Activated effector memory CD4-positive, alpha-beta T cell treated with Interleukin-2 at 50 U/mL for 16 hours (primary cell): Measurements from ENCODE around the gene LBX2.
A peak's percentile ranks its signal among the peaks of the same experiment; 100 is the strongest.
"Not testable (repeated sequence)": the region's sequence is repeated elsewhere in the genome, so short reads cannot be mapped to it uniquely, and the experiment has no call there.

Experiments
- DNase-seq: peaks from one replicate; pipeline ENCODE4 v3.0.0-alpha.2; 2020

LBX2 gene

GRCh38 chr2:74503506-74504475, 4.4 kb upstream of the LBX2 start:
- DNase-seq = no peak

- DNase-seq = no peak
Measured at GRCh38 chr2:74502720-74503505, 3.5 kb upstream of the LBX2 start.

- no peak for DNase-seq
Measured at GRCh38 chr2:74502147-74502719, 2.8 kb upstream of the LBX2 start.

GRCh38 chr2:74501335-74502071, 2.1 kb upstream of the LBX2 start:
- no peak for DNase-seq

- DNase-seq = no peak
Measured at GRCh38 chr2:74500578-74500946, 1.2 kb upstream of the LBX2 start.

GRCh38 chr2:74499940-74500577, 656 bp upstream of the LBX2 start:
- no peak for DNase-seq

- no peak for DNase-seq
Measured at GRCh38 chr2:74498500-74499266, 720 bp downstream of the LBX2 start.

- no peak for DNase-seq
Measured at GRCh38 chr2:74497777-74498499, 1.5 kb downstream of the LBX2 start.

GRCh38 chr2:74496997-74497776, 2.2 kb downstream of the LBX2 start:
- no peak for DNase-seq

GRCh38 chr2:74495440-74495839, 4.0 kb downstream of the LBX2 start:
- no peak for DNase-seq

- no peak for DNase-seq
Measured at GRCh38 chr2:74493546-74493945, 5.9 kb downstream of the LBX2 start.

- DNase-seq = no peak
Measured at GRCh38 chr2:74491648-74492544, 7.5 kb downstream of the LBX2 start.

- DNase-seq = no peak
Measured at GRCh38 chr2:74489906-74490305, 9.5 kb downstream of the LBX2 start.

GRCh38 chr2:74488643-74489481, 10.5 kb downstream of the LBX2 start:
- DNase-seq = no peak

GRCh38 chr2:74486141-74486540, 13.3 kb downstream of the LBX2 start:
- DNase-seq = no peak

- not testable (repeated sequence) for DNase-seq
Measured at GRCh38 chr2:74483675-74484164, 15.7 kb downstream of the LBX2 start.

GRCh38 chr2:74482801-74483674, 16.4 kb downstream of the LBX2 start, which contains the start of the genes CCDC142 and TTC31:
Gene CCDC142 (minus strand): TSS chr2:74482998. CDS start chr2:74482837, 161 bp downstream.
Gene TTC31 (plus strand): TSS chr2:74483081. CDS start chr2:74483096, 15 bp downstream.
- DNase-seq = peak; percentile 87
